Measurements from ENCODE around the gene ZAP70.

DNA sequence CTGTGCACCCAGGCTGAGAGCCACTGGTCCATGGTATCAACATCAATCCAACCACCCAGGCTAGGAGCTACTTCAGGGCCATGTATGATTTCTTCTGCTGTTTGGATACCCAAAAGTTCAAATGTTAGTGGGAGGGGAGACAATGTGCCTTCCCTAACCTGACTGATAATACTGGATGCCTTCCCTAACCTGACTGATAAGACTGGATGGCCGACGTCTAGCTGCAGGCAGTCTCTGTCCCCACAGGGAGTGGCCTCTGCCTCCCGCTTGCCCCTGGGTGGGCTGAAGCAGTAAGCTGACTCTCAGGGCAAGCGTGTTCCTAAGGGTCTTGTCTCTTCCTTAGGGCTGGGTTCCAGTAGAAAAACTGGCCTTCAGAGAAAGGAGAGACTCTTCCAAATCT lies 65.8 kb downstream of the ZAP70 start:
- no peak for TF ChIP-seq POLR2A (IDR thresholded peaks at IDR 0.05)
- no peak for TF ChIP-seq CTCF (IDR thresholded peaks at IDR 0.05)

Data from ovary (tissue), 3 donors.